Activated T-helper 17 cell treated with anti-CD3 and anti-CD28 coated beads, Interleukin-2, amount 50 U/mL, for 72 hours (primary cell): ENCODE data around the gene PAX5. TPM values are rescaled to one million over a fixed set of nuclear protein-coding genes. Genes with fewer than 3 reads are reported as not detected.

Experiments
- ATAC-seq: fragments of 150-1000 bp; cut with Tn5 transposase; replicated peaks from 2 replicates; pipeline ENCODE4 v1.10.0; 2021; ENCODE audit warnings: mild to moderate bottlenecking, moderate library complexity
- H3K27ac Mint-ChIP-seq: one replicate; pipeline ENCODE4 v1.8.0; 2022; ENCODE audit warnings: mixed read lengths
- H3K27me3 Mint-ChIP-seq: one replicate; pipeline ENCODE4 v1.8.0; 2022; ENCODE audit warnings: mixed read lengths
- H3K36me3 Mint-ChIP-seq: one replicate; pipeline ENCODE4 v1.8.0; 2022; ENCODE audit warnings: low read depth, mild to moderate bottlenecking, mixed read lengths
- H3K4me1 Mint-ChIP-seq: one replicate; pipeline ENCODE4 v1.8.0; 2022; ENCODE audit warnings: mixed read lengths
- H3K4me3 Mint-ChIP-seq: one replicate; pipeline ENCODE4 v1.8.0; 2022; ENCODE audit warnings: mild to moderate bottlenecking, mixed read lengths
- H3K9me3 Mint-ChIP-seq: one replicate; pipeline ENCODE4 v1.8.0; 2022; ENCODE audit warnings: mixed read lengths
- total RNA-seq, 2 donors: library from RNA; stranded (reverse); gene quantifications; one replicate each; pipeline ENCODE4 v1.2.3, GENCODE V29; 2022

Gene PAX5
- total RNA-seq, 2 donors from 2014 or later, result 0.30 to 0.66 TPM

GRCh38 chr9:36867672-36868471 lies 166.2 kb downstream of the PAX5 start:
- H3K4me1 Mint-ChIP-seq, result no peaks in the 10 kb centered on the region
- H3K36me3 Mint-ChIP-seq, result no peaks in the 10 kb centered on the region
- no peaks in the 10 kb centered on the region for H3K9me3 Mint-ChIP-seq
- H3K27ac Mint-ChIP-seq, result no peak overlapping the region
- H3K27me3 Mint-ChIP-seq, result peaks cover 15% of the 10 kb centered on the region
- H3K4me3 Mint-ChIP-seq, result no peak overlapping the region
- ATAC-seq, result no peak

DNA sequence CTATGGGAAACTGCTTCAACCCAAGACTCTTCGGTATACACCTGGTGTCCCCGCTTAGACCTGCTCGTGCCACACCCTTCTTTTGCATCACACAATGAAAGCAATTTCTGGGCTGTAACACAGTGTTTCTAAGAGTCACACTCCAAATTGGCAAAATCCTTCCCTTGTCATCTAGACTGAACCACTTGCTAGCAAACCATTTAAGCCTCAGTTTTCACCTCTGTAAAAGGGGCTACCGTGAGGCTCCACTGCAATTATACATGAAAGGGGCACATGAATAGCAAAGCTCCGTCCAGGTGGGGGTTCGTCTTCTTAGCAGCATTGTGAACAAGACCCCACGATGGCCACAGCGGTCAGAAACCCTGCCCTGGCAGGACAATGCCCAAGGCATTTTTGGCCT lies 166.8 kb downstream of the PAX5 start:
- Mint-ChIP-seq H3K27me3 (peaks cover 15% of the 10 kb centered on the region), H3K27ac (no peak overlapping the region), H3K36me3 (no peaks in the 10 kb centered on the region), H3K9me3 (no peaks in the 10 kb centered on the region), H3K4me1 (no peaks in the 10 kb centered on the region), H3K4me3 (no peak overlapping the region)
- ATAC-seq, result no peak

DNA sequence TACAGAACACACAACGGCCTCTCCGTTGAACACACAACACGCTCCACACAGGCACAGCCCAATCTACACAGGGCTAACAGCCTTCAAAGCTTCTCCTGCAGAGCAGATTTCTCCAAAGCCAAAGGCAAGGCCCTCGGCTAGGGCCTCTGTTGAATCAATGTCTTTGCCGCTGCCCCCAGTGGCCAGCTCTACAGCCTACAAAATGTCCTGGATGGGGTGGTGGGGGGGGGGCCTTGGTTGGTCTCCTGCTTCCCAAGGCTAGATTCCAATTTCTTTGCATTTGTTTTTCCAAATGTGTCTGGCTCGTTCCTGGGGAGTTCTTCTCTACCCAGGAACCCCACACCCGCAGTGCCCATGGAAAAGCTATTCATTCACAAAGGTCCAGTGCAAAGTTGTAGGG lies 167.2 kb downstream of the PAX5 start:
- H3K4me3 Mint-ChIP-seq, result no peak overlapping the region
- ATAC-seq, result no peak
- no peaks in the 10 kb centered on the region for H3K9me3 Mint-ChIP-seq
- H3K36me3 Mint-ChIP-seq, result no peaks in the 10 kb centered on the region
- H3K4me1 Mint-ChIP-seq, result no peaks in the 10 kb centered on the region
- H3K27ac Mint-ChIP-seq, result no peak overlapping the region
- peaks cover 15% of the 10 kb centered on the region for H3K27me3 Mint-ChIP-seq

DNA sequence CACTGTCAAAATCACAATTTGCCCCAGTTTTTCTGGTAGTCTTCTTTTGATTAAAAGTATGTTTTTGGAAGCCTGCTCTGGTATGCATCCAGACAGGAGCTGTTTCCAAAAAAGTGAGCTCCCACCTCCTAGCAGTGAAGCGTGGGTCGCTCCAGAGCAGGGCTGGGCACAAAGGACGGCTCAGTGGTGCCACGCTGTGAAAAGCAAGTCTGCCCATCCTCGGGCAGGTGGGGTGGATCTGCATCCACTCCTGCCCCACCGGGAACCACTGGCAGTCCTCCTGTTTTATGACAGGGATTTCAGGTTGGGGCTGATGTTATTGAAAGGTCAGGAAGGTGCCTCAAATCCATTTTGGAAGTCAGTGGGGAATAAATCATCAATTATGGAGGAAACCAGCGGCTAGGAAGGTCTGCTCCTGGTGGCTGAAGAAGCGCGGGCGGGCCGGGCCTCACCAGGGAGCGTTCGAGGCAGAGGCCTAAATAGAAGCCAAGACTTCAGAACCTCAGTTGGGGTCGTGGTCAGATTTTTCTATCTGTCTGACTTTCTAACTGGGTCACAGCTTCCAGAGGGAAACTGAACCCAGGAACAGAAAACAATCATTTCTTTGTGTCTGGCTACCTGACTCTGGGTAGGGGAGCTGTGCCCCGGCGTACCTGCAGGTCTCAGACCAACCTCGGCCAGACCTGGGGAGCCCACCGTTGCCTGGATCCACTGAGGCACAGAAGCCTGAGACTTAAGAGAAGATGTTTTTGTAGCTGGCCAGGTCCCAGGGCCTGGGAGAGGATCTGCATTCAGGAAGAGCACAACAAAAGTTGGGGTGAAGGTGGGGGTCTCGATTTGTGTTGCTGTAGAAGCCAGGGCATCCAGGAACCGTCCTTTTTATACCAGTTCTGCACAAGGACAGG lies 168.1 kb downstream of the PAX5 start:
- Mint-ChIP-seq H3K9me3 (no peaks in the 10 kb centered on the region), H3K27ac (no peak overlapping the region), H3K4me3 (no peak overlapping the region), H3K27me3 (peaks cover 19% of the 10 kb centered on the region), H3K36me3 (no peaks in the 10 kb centered on the region), H3K4me1 (no peaks in the 10 kb centered on the region)
- no peak for ATAC-seq

DNA sequence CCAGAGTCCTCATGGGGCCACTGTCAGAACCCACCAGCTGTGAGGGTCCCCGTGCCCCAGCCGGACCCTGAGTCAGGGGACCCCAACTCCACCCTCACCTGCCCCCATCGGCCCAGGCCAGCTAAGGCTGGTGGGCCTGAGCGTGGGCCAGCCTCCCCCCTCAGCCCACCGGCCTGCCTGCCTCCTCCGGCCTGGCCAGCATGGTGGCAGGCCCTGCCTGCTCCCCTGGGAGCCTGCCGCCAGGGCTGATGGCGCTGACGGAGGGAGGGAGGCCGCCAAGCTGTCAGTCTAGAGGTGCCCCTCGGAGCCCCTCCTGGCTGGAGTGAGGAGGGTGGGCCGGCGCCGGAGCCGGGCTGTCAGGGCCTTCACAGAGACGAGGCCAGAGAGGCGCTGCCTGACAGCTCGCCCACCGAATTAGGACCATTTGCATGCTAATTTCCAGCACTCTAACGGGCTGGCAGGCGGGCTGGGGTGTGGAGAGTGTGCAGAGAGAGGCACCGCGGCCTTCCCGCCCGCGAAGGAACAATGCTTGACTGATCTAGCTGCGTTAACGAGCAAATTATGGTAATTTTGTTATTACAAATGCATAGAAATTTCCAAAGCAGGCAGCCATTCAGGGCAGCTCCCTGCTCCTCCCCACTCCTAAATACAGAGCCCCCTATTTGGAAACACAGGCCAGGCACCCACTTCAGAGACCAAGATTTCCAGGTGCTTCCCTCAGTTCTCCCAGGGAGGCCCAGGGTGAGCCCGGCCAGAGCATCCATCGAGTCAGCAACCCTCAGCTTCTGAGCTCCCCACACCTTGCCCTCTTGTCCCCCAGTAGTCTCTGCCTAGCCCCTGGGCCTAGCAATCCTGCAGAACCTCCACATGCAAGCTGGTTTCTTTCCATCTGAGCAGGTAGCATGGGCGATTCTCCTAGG lies 169.3 kb downstream of the PAX5 start:
- peaks cover 19% of the 10 kb centered on the region for H3K27me3 Mint-ChIP-seq
- H3K4me3 Mint-ChIP-seq, result no peak overlapping the region
- no peak for ATAC-seq
- no peaks in the 10 kb centered on the region for H3K4me1 Mint-ChIP-seq
- H3K27ac Mint-ChIP-seq, result no peak overlapping the region
- no peaks in the 10 kb centered on the region for H3K9me3 Mint-ChIP-seq
- no peaks in the 10 kb centered on the region for H3K36me3 Mint-ChIP-seq

GRCh38 chr9:36862206-36863145 lies 171.6 kb downstream of the PAX5 start:
- Mint-ChIP-seq H3K36me3 (no peaks in the 10 kb centered on the region), H3K27ac (no peak overlapping the region), H3K4me1 (no peaks in the 10 kb centered on the region), H3K9me3 (no peaks in the 10 kb centered on the region), H3K4me3 (no peak overlapping the region), H3K27me3 (peaks cover 10% of the 10 kb centered on the region)
- ATAC-seq, result no peak

- Mint-ChIP-seq H3K27ac (no peak overlapping the region), H3K9me3 (no peaks in the 10 kb centered on the region), H3K4me1 (no peaks in the 10 kb centered on the region), H3K27me3 (peaks cover 9% of the 10 kb centered on the region), H3K36me3 (no peaks in the 10 kb centered on the region), H3K4me3 (no peak overlapping the region)
- no peak for ATAC-seq
Observed at GRCh38 chr9:36861528-36862205, 172.4 kb downstream of the PAX5 start.

DNA sequence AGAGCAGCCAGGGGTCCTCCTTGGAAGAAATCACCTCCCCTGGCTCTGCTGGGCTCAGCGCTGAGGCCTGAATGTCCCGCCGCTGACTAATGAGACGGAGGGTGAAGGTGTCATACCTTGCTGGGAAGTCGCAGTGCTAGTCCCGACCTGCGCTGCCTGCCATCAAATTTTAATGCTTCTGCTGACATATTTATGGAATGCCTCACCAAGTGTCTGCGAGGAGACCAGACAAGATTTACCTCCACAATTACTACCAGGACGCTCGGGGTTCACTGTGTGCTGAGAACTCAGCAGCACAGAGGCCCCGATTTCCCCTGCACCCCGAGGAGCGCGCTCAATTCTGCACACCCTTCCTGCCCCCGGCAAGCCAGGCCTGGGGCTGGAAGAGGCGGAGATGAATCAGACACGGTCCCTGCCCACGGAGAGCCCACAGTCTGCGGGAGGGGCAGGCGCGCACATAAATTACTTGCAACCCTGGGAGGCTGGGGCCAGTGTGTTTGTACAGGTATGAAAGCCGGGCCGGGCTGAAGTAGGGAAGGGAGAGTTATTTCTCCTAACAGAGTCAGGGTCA lies 175.2 kb downstream of the PAX5 start:
- H3K27ac Mint-ChIP-seq, result no peak overlapping the region
- no peaks in the 10 kb centered on the region for H3K9me3 Mint-ChIP-seq
- no peak overlapping the region for H3K4me3 Mint-ChIP-seq
- ATAC-seq, result no peak
- H3K36me3 Mint-ChIP-seq, result no peaks in the 10 kb centered on the region
- H3K27me3 Mint-ChIP-seq, result peaks cover 5% of the 10 kb centered on the region
- H3K4me1 Mint-ChIP-seq, result peaks cover 8% of the 10 kb centered on the region

DNA sequence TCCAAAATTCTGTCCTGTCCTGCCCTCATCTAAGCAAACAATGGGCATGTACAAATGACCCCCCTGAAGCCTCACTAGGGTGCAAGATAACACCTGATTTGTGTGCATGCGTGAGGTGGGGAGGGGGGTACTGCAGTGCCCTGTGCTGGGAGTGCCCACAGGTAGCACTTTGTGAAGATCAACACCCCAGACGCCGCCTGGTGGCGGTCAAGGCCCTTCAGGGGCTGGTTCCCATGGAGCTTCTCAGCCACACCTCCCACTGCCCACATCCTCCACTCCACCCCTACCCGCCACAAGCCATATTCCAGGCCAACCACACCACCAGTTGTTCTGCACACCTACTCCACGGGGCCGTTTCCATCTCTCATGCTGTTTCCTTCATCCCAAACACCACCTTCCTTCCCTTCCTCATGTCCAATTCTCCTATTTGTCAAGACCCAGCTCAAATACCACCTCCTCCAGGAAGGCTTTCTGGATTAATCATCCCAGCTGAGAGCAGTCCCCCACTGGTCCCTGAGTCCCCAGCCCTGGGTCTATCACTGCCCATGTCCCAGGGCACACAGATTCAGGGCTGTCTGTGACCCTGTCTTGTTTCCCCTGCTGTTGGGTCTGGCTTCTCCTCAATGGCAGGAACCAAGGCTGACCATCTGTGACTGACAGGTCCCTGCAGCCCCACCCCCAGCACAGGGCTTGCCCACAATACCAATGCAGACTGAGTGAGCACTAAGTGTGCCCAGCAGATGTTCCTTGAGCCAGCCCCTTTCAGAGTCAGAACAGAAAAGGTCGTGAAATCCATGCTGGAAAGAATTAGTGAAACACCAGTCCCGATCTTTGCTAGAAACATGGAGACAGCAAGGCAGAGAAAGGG lies 178.4 kb downstream of the PAX5 start:
- no peaks in the 10 kb centered on the region for H3K9me3 Mint-ChIP-seq
- H3K4me1 Mint-ChIP-seq, result peaks cover 8% of the 10 kb centered on the region
- no peaks in the 10 kb centered on the region for H3K27me3 Mint-ChIP-seq
- peak overlapping the region; percentile 6 for H3K27ac Mint-ChIP-seq
- peak; percentile 87 for ATAC-seq
- no peaks in the 10 kb centered on the region for H3K36me3 Mint-ChIP-seq
- H3K4me3 Mint-ChIP-seq, result no peak overlapping the region

DNA sequence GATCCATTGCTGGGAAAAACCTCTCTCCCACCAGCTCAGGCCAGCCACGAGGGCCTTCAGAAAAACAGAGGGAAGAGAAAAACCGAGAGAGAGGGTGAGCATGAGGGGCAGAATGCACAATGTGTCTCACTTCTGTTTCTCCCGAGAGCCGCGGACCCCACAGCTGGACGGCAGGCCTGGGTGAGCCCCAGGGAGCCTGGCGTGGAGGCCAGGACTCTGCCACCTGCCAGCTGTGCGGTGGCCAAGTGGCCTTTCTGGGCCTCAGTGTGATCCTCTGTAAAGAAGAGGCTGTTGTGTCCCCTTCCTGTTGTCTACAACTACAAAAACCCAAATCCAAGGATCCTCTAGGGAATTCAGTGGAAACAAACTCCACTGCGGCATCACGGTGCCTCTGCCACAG lies 179.3 kb downstream of the PAX5 start:
- H3K4me3 Mint-ChIP-seq, result no peak overlapping the region
- ATAC-seq, result no peak
- no peaks in the 10 kb centered on the region for H3K36me3 Mint-ChIP-seq
- H3K27ac Mint-ChIP-seq, result no peak overlapping the region
- no peaks in the 10 kb centered on the region for H3K27me3 Mint-ChIP-seq
- peaks cover 8% of the 10 kb centered on the region for H3K4me1 Mint-ChIP-seq
- H3K9me3 Mint-ChIP-seq, result no peaks in the 10 kb centered on the region

DNA sequence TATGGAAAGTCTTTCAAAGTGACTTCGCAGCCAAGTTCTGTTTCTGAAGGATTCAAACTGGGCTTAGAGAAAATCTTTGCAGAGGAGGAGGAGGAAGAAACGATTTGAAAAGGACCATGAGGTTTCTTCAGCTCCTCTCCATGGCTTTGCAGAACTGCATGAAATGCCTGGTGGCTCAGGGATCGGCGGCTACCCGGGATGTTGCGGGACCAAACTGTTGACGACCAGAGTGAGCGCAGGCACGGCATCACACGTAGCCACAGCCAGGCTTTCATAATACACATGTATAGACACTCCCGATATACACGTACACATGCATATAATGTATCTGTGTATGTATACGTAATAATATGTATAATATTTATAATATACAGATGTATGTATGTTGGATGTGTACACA lies 180.0 kb downstream of the PAX5 start:
- ATAC-seq, result no peak
- Mint-ChIP-seq H3K4me3 (no peak overlapping the region), H3K36me3 (no peaks in the 10 kb centered on the region), H3K9me3 (no peaks in the 10 kb centered on the region), H3K4me1 (peaks cover 8% of the 10 kb centered on the region), H3K27me3 (no peaks in the 10 kb centered on the region), H3K27ac (no peak overlapping the region)

DNA sequence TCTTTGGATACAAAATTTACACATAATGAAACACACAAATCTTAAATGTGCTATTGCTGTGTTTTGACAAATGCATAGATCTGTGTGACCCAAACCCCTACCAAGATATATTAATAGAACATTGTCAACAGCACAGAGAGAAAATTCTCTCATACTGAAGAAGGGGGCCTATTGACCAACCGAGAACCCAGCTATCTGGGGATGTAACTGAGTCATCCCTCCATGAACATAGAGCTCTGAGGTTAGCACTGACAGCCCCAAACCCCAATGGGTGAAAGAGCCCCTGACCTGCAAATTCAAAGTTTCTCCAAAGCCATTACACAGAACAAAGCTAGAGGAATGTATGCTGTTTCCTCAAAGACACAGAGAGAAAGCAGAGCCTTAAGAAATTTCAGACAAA lies 180.8 kb downstream of the PAX5 start:
- Mint-ChIP-seq H3K27ac (no peak overlapping the region), H3K9me3 (no peaks in the 10 kb centered on the region), H3K27me3 (no peaks in the 10 kb centered on the region), H3K4me3 (no peak overlapping the region), H3K36me3 (no peaks in the 10 kb centered on the region), H3K4me1 (peaks cover 8% of the 10 kb centered on the region)
- ATAC-seq, result no peak
